Esophagus muscularis mucosa (tissue), 4 donors: ENCODE results near the gene ASIC1. TPM values are rescaled to one million over a fixed set of nuclear protein-coding genes. Genes with fewer than 3 reads are reported as not detected.

Experiments used
- DNase-seq: peaks from one replicate; pipeline ENCODE4 v3.0.0-alpha.2; 2017; ENCODE audit errors: extremely low spot score
- H3K27ac ChIP-seq, 4 donors: fragments of 200-600 bp; sonication (generic); replicated peaks in 1 of 4; 1 replicate in 3 of 4; 2 replicates in 1 of 4; pipeline ENCODE4 v1.5.1; 2016 to 2019; ENCODE audit warnings: mild to moderate bottlenecking in 1 of 4
- H3K27me3 ChIP-seq, 4 donors: fragments of 200-600 bp; sonication (generic); one replicate each; pipeline versions ENCODE4 v1.5.1 to v1.6.0; 2016 to 2019
- H3K36me3 ChIP-seq, 4 donors: fragments of 200-600 bp; sonication (generic); one replicate each; pipeline ENCODE4 v1.5.1; 2016 to 2019
- H3K4me1 ChIP-seq, 4 donors: fragments of 200-600 bp; sonication (generic); one replicate each; pipeline ENCODE4 v1.5.1; 2016 to 2019
- H3K4me3 ChIP-seq, 4 donors: fragments of 200-600 bp; sonication (generic); 1 replicate in 2 of 4; 2 replicates in 2 of 4; pipeline ENCODE4 v1.5.1; 2016 to 2019; ENCODE audit warnings: mild to moderate bottlenecking in 4 of 4, moderate library complexity in 1 of 4
- H3K9me3 ChIP-seq, 4 donors: fragments of 200-600 bp; sonication (generic); 1 replicate in 3 of 4; 2 replicates in 1 of 4; pipeline ENCODE4 v1.5.1; 2016 to 2019
- CTCF ChIP-seq, 3 experiments: fragments of 200-600 bp in 2 of 3; fragments of 450-650 bp in 1 of 3; sonication (generic) in 2 of 3; IDR thresholded peaks; one replicate each; pipeline ENCODE4 v1.5.1; 2017 to 2019; ENCODE audit warnings: antibody characterized with exemption in 3 of 3, mild to moderate bottlenecking in 2 of 3, moderate library complexity in 1 of 3
- EP300 ChIP-seq: sonication (generic); formaldehyde crosslinking; IDR thresholded peaks from one replicate; pipeline ENCODE4 v1.6.1; 2017; ENCODE audit warnings: antibody characterized with exemption
- POLR2A ChIP-seq: fragments of 450-650 bp; IDR thresholded peaks from one replicate; pipeline ENCODE4 v1.6.1; 2017; ENCODE audit warnings: antibody characterized with exemption, moderate library complexity, mild to moderate bottlenecking, low read depth
- POLR2AphosphoS5 ChIP-seq, 2 donors: sonication (generic); formaldehyde crosslinking; IDR thresholded peaks; one replicate each; pipeline ENCODE4 v1.6.1; 2017; ENCODE audit warnings: antibody characterized with exemption in 2 of 2
- WGBS: methylation state at CpG from one replicate; pipeline ENCODE4 v1.1.5; 2018; 5-methylcytosine and 5-hydroxymethylcytosine counted together
- intact Hi-C: fragments of 100-400 bp; cut with DNase I; formaldehyde crosslinking; loops from one replicate; pipeline ENCODE4 v1.15.1; 2023
- total RNA-seq, 4 donors: library from RNA; depleted of rRNA; stranded (reverse); fragments of >200 nt; gene quantifications; one replicate each; pipeline versions ENCODE4 v1.1.0 to v1.2.1, GENCODE V29; 2016

ASIC1 gene
- total RNA-seq, 4 donors from 2014 or later, result 0.66 to 5.6 (median 2.9) TPM

GRCh38 chr12:50022903-50023302 lies 34.5 kb upstream of the ASIC1 start:
- no peak overlapping the region for H3K4me3 ChIP-seq
- no peaks in the 10 kb centered on the region for H3K9me3 ChIP-seq
- intact Hi-C loops, result loop anchor here (5.0 kb wide), 1 partner anchor 44 kb away; no protein-coding TSS in a partner anchor
- H3K4me1 ChIP-seq, result peaks cover 10 to 31% (median 21%) of the 10 kb centered on the region in 4 donors
- no peaks in the 10 kb centered on the region for H3K36me3 ChIP-seq
- H3K27ac ChIP-seq, result no peak overlapping the region
- WGBS, result 97% methylated on average over 1 of the region's 1 CpG
- no peak for DNase-seq
- no peaks in the 10 kb centered on the region for H3K27me3 ChIP-seq
- TF ChIP-seq POLR2A, result no peak
- no peak for TF ChIP-seq CTCF (IDR thresholded peaks at IDR 0.05)
- TF ChIP-seq EP300, result no peak
- no peak for TF ChIP-seq POLR2AphosphoS5 (IDR thresholded peaks at IDR 0.05)

- H3K4me3 ChIP-seq, result peak overlapping the region in 2 of 4 donors; percentile 70 to 78
- DNase-seq, result no peak
- intact Hi-C loops, result loop anchor here (5.0 kb wide), 1 partner anchor 43 kb away; no protein-coding TSS in a partner anchor
- 83% methylated on average over 8 of the region's 8 CpGs for WGBS
- TF ChIP-seq CTCF (IDR thresholded peaks at IDR 0.05) (no peak), EP300 (no peak), POLR2AphosphoS5 (IDR thresholded peaks at IDR 0.05) (no peak), POLR2A (no peak)
- H3K36me3 ChIP-seq, result no peaks in the 10 kb centered on the region
- H3K4me1 ChIP-seq, result peaks cover 7 to 25% (median 13%) of the 10 kb centered on the region in 4 donors
- no peaks in the 10 kb centered on the region for H3K27me3 ChIP-seq
- H3K27ac ChIP-seq, result no peak overlapping the region
- no peaks in the 10 kb centered on the region for H3K9me3 ChIP-seq
Observed at GRCh38 chr12:50024227-50024626, 33.2 kb upstream of the ASIC1 start.

GRCh38 chr12:50024805-50025186 lies 32.6 kb upstream of the ASIC1 start:
- Histone ChIP-seq H3K27me3 (no peaks in the 10 kb centered on the region), H3K9me3 (no peaks in the 10 kb centered on the region), H3K36me3 (no peaks in the 10 kb centered on the region), H3K4me1 (peaks cover 6 to 25% (median 13%) of the 10 kb centered on the region in 4 donors), H3K27ac (peak overlapping the region; percentile 62 to 65 (median 64)), H3K4me3 (peak overlapping the region; percentile 70 to 83 (median 75))
- intact Hi-C loops, result loop anchor here (5.0 kb wide), 1 partner anchor 43 kb away; no protein-coding TSS in a partner anchor
- DNase-seq, result no peak
- 1% methylated on average over 16 of the region's 16 CpGs for WGBS
- TF ChIP-seq POLR2AphosphoS5 (IDR thresholded peaks at IDR 0.05) (no peak), EP300 (no peak), CTCF (IDR thresholded peaks at IDR 0.05) (no peak), POLR2A (no peak)

GRCh38 chr12:50025187-50026059 lies 32.0 kb upstream of the ASIC1 start, which contains the start of gene RACGAP1:
TSS of gene RACGAP1 (minus strand) at chr12:50025494. CDS start at chr12:50016715, 8,779 bp downstream.
- peak; percentile 98 for DNase-seq
- H3K9me3 ChIP-seq, result no peaks in the 10 kb centered on the region
- intact Hi-C loops, result no loop called here
- H3K36me3 ChIP-seq, result no peaks in the 10 kb centered on the region
- peak within 1 kb of the TSS; percentile 62 to 65 (median 64) for H3K27ac ChIP-seq
- WGBS, result 7% methylated on average over 36 of the region's 47 CpGs
- TF ChIP-seq CTCF (IDR thresholded peaks at IDR 0.05) (peak in 1 of 3 experiments; percentile 27), POLR2AphosphoS5 (IDR thresholded peaks at IDR 0.05) (peak; percentile 70 to 94), POLR2A (no peak)
- H3K27me3 ChIP-seq, result no peaks in the 10 kb centered on the region
- peaks cover 6 to 25% (median 13%) of the 10 kb centered on the region in 4 donors for H3K4me1 ChIP-seq
- peak within 1 kb of the TSS; percentile 70 to 83 (median 75) for H3K4me3 ChIP-seq
